Measurements from ENCODE around the gene CHRDL2. TPM values are rescaled to one million over a fixed set of nuclear protein-coding genes. Genes with fewer than 3 reads are reported as not detected.
A peak's percentile ranks its signal among the peaks of the same experiment; 100 is the strongest.
"Not testable (repeated sequence)": the region's sequence is repeated elsewhere in the genome, so short reads cannot be mapped to it uniquely, and the experiment has no call there.

The CHRDL2 gene
- total and polyA plus RNA-seq, 5 donors from 2014 or later: not detected

DNA sequence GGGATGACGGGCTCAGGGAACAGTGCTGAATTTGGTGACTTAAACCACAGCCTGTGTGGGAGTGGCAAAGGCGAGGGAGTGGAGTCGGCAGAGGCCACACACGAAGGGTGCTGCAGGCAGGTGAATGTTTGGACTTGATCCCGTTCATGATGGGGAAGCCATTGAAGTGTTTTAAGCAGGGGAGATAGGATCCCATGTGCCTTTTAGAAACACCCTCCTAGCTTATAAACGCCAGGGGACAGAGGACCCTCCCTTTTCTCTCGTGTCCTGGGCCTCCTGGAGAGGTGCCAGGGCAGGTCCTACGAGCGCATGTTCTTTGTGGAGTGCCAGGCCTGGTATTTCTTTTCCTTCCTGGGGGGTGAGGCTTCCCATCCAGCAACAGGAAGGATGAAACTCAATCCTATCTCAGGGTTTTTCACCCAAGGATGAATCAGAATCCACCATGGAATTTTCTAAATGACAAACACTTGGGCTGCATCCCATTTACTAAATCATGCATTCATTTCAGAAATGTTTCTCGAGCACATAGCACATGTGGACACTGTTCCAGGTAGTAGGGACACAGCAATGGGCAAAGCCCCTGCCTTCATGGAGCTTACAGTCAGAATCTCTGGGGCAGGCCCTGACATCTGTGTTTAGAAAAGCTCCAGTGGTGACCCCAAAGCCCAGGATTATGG is 59.6 kb downstream of the CHRDL2 start:
- Mint-ChIP-seq H3K4me1 (no peaks in the 10 kb centered on the region), H3K27me3 (no peaks in the 10 kb centered on the region), H3K4me3 (no peak overlapping the region), H3K36me3 (no peaks in the 10 kb centered on the region), H3K9me3 (no peaks in the 10 kb centered on the region), H3K27ac (peak overlapping the region in 1 of 3 donors; percentile 26)
- Histone ChIP-seq H3K27me3 (ENCODE audit: control insufficient read depth, insufficient read depth, low read length) (no peaks in the 10 kb centered on the region), H3K36me3 (ENCODE audit: control insufficient read depth, insufficient read depth, low read length) (no peaks in the 10 kb centered on the region), H3K4me3 (ENCODE audit: low read depth, low read length) (no peak overlapping the region), H3K27ac (ENCODE audit: insufficient read depth, low read length, poor library complexity, severe bottlenecking) (no peak overlapping the region), H3K9me3 (ENCODE audit: control insufficient read depth in 2 of 2, low read length in 2 of 2) (no peaks in the 10 kb centered on the region), H3K4me1 (ENCODE audit: control insufficient read depth, insufficient read depth, low read length, poor library complexity, severe bottlenecking) (no peaks in the 10 kb centered on the region)
- DNase-seq (no peak), ATAC-seq (ENCODE audit: low read depth in 2 of 2) (no peak)

DNA sequence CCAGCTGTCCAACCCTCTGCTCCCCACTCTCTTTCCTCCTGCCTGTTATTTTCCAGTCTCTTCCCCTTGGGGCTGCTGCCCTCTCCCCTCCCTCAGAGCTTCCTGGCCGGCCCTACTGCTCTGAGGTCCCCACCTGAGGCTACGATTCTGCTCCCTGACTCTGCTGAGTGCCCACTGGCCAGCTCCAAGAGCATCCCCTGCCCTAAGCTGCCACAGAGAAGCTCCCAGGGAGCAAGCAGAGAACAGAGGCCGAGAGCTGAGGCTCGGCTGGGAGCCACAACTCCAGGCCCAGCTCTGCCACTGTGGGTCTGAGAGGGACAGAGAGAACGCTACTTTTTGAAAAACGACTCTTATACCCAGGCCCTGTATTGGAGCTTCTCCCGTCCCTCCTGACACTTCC is 61.1 kb downstream of the CHRDL2 start:
- no peak overlapping the region for H3K4me3 ChIP-seq (ENCODE audit: low read depth, low read length)
- H3K36me3 ChIP-seq (ENCODE audit: control insufficient read depth, insufficient read depth, low read length): no peaks in the 10 kb centered on the region
- no peaks in the 10 kb centered on the region for H3K9me3 ChIP-seq (ENCODE audit: control insufficient read depth in 2 of 2, low read length in 2 of 2)
- no peaks in the 10 kb centered on the region for H3K27me3 Mint-ChIP-seq
- DNase-seq (no peak), ATAC-seq (ENCODE audit: low read depth in 2 of 2) (no peak)
- no peak overlapping the region for H3K4me3 Mint-ChIP-seq
- H3K27ac Mint-ChIP-seq: no peak overlapping the region
- H3K9me3 Mint-ChIP-seq: no peaks in the 10 kb centered on the region
- no peak overlapping the region for H3K27ac ChIP-seq (ENCODE audit: insufficient read depth, low read length, poor library complexity, severe bottlenecking)
- H3K27me3 ChIP-seq (ENCODE audit: control insufficient read depth, insufficient read depth, low read length): no peaks in the 10 kb centered on the region
- H3K4me1 ChIP-seq (ENCODE audit: control insufficient read depth, insufficient read depth, low read length, poor library complexity, severe bottlenecking): no peaks in the 10 kb centered on the region
- H3K4me1 Mint-ChIP-seq: no peaks in the 10 kb centered on the region
- H3K36me3 Mint-ChIP-seq: no peaks in the 10 kb centered on the region

- DNase-seq (no peak), ATAC-seq (ENCODE audit: low read depth in 2 of 2) (no peak)
- H3K27ac ChIP-seq (ENCODE audit: insufficient read depth, low read length, poor library complexity, severe bottlenecking): no peak overlapping the region
- Mint-ChIP-seq H3K4me1 (no peaks in the 10 kb centered on the region), H3K4me3 (no peak overlapping the region), H3K36me3 (no peaks in the 10 kb centered on the region), H3K9me3 (no peaks in the 10 kb centered on the region), H3K27me3 (no peaks in the 10 kb centered on the region), H3K27ac (no peak overlapping the region)
- no peaks in the 10 kb centered on the region for H3K36me3 ChIP-seq (ENCODE audit: control insufficient read depth, insufficient read depth, low read length)
- no peaks in the 10 kb centered on the region for H3K4me1 ChIP-seq (ENCODE audit: control insufficient read depth, insufficient read depth, low read length, poor library complexity, severe bottlenecking)
- no peak overlapping the region for H3K4me3 ChIP-seq (ENCODE audit: low read depth, low read length)
- H3K9me3 ChIP-seq (ENCODE audit: control insufficient read depth in 2 of 2, low read length in 2 of 2): no peaks in the 10 kb centered on the region
- no peaks in the 10 kb centered on the region for H3K27me3 ChIP-seq (ENCODE audit: control insufficient read depth, insufficient read depth, low read length)
Measured at GRCh38 chr11:74669211-74670160, 61.7 kb downstream of the CHRDL2 start.

DNA sequence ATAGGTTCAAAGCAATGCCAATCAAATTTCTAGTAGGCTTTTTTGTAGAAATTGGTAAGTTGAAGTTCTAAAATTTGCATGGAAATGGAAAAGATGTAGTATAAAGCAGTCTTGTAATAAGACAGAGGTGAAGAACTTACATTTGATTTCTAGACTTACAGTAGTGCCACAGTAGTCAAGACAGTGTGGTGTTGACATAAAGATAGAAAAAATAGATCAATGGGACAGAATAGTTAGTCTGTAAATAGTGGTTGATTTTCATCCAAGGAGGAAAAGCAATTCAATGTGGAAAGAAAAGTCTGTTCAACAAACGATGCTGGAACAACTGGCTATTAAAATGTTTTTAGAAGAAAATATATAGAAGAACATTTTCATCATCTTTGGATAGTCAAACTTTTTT is 67.9 kb downstream of the CHRDL2 start:
- Histone ChIP-seq H3K4me1 (ENCODE audit: control insufficient read depth, insufficient read depth, low read length, poor library complexity, severe bottlenecking) (no peaks in the 10 kb centered on the region), H3K27ac (ENCODE audit: insufficient read depth, low read length, poor library complexity, severe bottlenecking) (no peak overlapping the region), H3K27me3 (ENCODE audit: control insufficient read depth, insufficient read depth, low read length) (no peaks in the 10 kb centered on the region), H3K36me3 (ENCODE audit: control insufficient read depth, insufficient read depth, low read length) (no peaks in the 10 kb centered on the region), H3K9me3 (ENCODE audit: control insufficient read depth in 2 of 2, low read length in 2 of 2) (no peaks in the 10 kb centered on the region), H3K4me3 (ENCODE audit: low read depth, low read length) (no peak overlapping the region)
- H3K27ac Mint-ChIP-seq: no peak overlapping the region
- ATAC-seq (ENCODE audit: low read depth in 2 of 2): no peak
- H3K27me3 Mint-ChIP-seq: no peaks in the 10 kb centered on the region
- H3K9me3 Mint-ChIP-seq: peaks cover 0 to 17% (median 6%) of the 10 kb centered on the region in 7 donors
- H3K4me3 Mint-ChIP-seq: no peak overlapping the region
- no peaks in the 10 kb centered on the region for H3K4me1 Mint-ChIP-seq
- DNase-seq: no peak
- peaks cover 30% of the 10 kb centered on the region for H3K36me3 Mint-ChIP-seq

GRCh38 chr11:74662487-74663103 is 68.6 kb downstream of the CHRDL2 start:
- Histone ChIP-seq H3K27ac (ENCODE audit: insufficient read depth, low read length, poor library complexity, severe bottlenecking) (no peak overlapping the region), H3K36me3 (ENCODE audit: control insufficient read depth, insufficient read depth, low read length) (no peaks in the 10 kb centered on the region), H3K9me3 (ENCODE audit: control insufficient read depth in 2 of 2, low read length in 2 of 2) (no peaks in the 10 kb centered on the region), H3K4me3 (ENCODE audit: low read depth, low read length) (no peak overlapping the region), H3K4me1 (ENCODE audit: control insufficient read depth, insufficient read depth, low read length, poor library complexity, severe bottlenecking) (no peaks in the 10 kb centered on the region), H3K27me3 (ENCODE audit: control insufficient read depth, insufficient read depth, low read length) (no peaks in the 10 kb centered on the region)
- Mint-ChIP-seq H3K4me1 (no peaks in the 10 kb centered on the region), H3K4me3 (no peak overlapping the region), H3K36me3 (peaks cover 35% of the 10 kb centered on the region), H3K9me3 (peaks cover 0 to 17% (median 6%) of the 10 kb centered on the region in 7 donors), H3K27ac (peak overlapping the region in 1 of 3 donors; percentile 46), H3K27me3 (no peaks in the 10 kb centered on the region)
- DNase-seq (no peak), ATAC-seq (ENCODE audit: low read depth in 2 of 2) (no peak)

DNA sequence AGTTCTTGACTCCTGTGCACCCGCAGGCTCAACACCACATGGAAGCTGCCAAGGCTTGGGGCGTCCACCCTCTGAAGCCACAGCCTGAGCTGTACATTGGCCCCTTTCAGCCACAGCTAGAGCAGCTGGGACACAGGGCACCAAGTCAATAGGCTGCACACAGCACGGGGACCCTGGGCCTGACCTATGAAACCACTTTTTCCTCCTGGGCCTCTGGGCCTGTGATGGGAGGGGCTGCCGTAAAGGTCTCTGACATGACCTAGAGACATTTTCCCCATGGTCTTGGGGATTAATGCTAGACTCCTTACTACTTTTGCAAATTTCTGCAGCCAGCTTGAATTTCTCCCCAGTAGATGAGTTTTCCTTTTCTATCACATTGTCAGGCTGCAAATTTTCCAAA is 72.1 kb downstream of the CHRDL2 start:
- not testable (repeated sequence) for ATAC-seq (ENCODE audit: low read depth in 2 of 2); DNase-seq; H3K27ac ChIP-seq (ENCODE audit: insufficient read depth, low read length, poor library complexity, severe bottlenecking); H3K27me3 Mint-ChIP-seq; H3K36me3 ChIP-seq (ENCODE audit: control insufficient read depth, insufficient read depth, low read length); H3K27me3 ChIP-seq (ENCODE audit: control insufficient read depth, insufficient read depth, low read length); H3K4me1 Mint-ChIP-seq; H3K4me3 ChIP-seq (ENCODE audit: low read depth, low read length); H3K4me1 ChIP-seq (ENCODE audit: control insufficient read depth, insufficient read depth, low read length, poor library complexity, severe bottlenecking); H3K4me3 Mint-ChIP-seq; H3K9me3 ChIP-seq (ENCODE audit: control insufficient read depth in 2 of 2, low read length in 2 of 2)
- Mint-ChIP-seq H3K36me3 (peaks cover 35% of the 10 kb centered on the region), H3K27ac (peak overlapping the region in 1 of 3 donors; percentile 12), H3K9me3 (peaks cover 0 to 17% (median 6%) of the 10 kb centered on the region in 7 donors)

DNA sequence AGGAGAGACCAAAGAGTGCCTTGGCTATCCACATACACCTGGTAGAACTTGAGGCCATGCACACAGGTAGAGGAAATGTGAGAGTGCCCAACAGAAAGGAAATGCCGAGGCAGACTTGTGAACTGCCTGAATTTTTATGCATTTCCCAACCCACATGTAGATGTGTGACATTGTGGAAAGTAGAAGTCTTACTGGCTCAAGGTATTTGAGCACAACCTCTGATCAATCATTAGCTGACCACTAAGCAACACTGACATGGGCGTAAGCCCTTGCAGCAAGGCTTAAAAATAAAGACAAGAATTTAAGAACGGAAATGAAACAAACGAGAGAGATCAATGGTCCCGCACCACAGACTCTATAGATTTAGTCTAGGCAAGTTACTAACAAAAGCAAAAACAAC is 76.2 kb downstream of the CHRDL2 start:
- Histone ChIP-seq H3K4me1 (ENCODE audit: control insufficient read depth, insufficient read depth, low read length, poor library complexity, severe bottlenecking) (no peaks in the 10 kb centered on the region), H3K27ac (ENCODE audit: insufficient read depth, low read length, poor library complexity, severe bottlenecking) (no peak overlapping the region), H3K9me3 (ENCODE audit: control insufficient read depth in 2 of 2, low read length in 2 of 2) (no peaks in the 10 kb centered on the region), H3K4me3 (ENCODE audit: low read depth, low read length) (no peak overlapping the region), H3K27me3 (ENCODE audit: control insufficient read depth, insufficient read depth, low read length) (no peaks in the 10 kb centered on the region), H3K36me3 (ENCODE audit: control insufficient read depth, insufficient read depth, low read length) (peaks cover 3% of the 10 kb centered on the region)
- no peak overlapping the region for H3K27ac Mint-ChIP-seq
- no peak overlapping the region for H3K4me3 Mint-ChIP-seq
- H3K9me3 Mint-ChIP-seq: peaks cover 0 to 7% (median 4%) of the 10 kb centered on the region in 7 donors
- ATAC-seq (ENCODE audit: low read depth in 2 of 2): no peak
- H3K36me3 Mint-ChIP-seq: peaks cover 41% of the 10 kb centered on the region
- no peak for DNase-seq
- H3K4me1 Mint-ChIP-seq: no peaks in the 10 kb centered on the region
- no peaks in the 10 kb centered on the region for H3K27me3 Mint-ChIP-seq
